GM23338 (cell line): Measurements from ENCODE around the gene ARID3A. TPM values are rescaled to one million over a fixed set of nuclear protein-coding genes. Genes with fewer than 3 reads are reported as not detected.

Experiments used
- ATAC-seq: fragments of 200-7000 bp; cut with Tn5 transposase; 3 replicates; pipeline ENCODE4 v1.9.1; 2020
- DNase-seq: peaks from one replicate; pipeline ENCODE4 v3.0.0-alpha.2; 2015; ENCODE audit warnings: low spot score
- H2AFZ ChIP-seq: fragments of 200-600 bp; sonication (generic); 2 replicates; pipeline ENCODE4 v1.8.0; 2016; ENCODE audit warnings: antibody characterized with exemption, mild to moderate bottlenecking, moderate library complexity
- H3F3A ChIP-seq: fragments of 200-600 bp; sonication (generic); replicated peaks from 2 replicates; pipeline ENCODE4 v1.8.0; 2017; ENCODE audit warnings: antibody characterized with exemption, mixed run types, low read depth
- H3K27ac ChIP-seq: fragments of 200-600 bp; sonication (generic); 2 replicates; pipeline ENCODE4 v1.6.1; 2016; ENCODE audit warnings: low read depth
- H3K27me3 ChIP-seq: fragments of 200-600 bp; sonication (generic); 2 replicates; pipeline ENCODE4 v1.8.0; 2016; ENCODE audit warnings: mild to moderate bottlenecking, mixed run types, moderate library complexity; ENCODE audit not compliant: insufficient read depth
- H3K36me3 ChIP-seq: fragments of 200-600 bp; sonication (generic); 2 replicates; pipeline ENCODE4 v1.8.0; 2016; ENCODE audit warnings: mild to moderate bottlenecking; ENCODE audit not compliant: insufficient read depth
- H3K4me1 ChIP-seq: fragments of 200-600 bp; sonication (generic); 2 replicates; pipeline ENCODE4 v1.8.0; 2016; ENCODE audit warnings: mild to moderate bottlenecking, moderate library complexity; ENCODE audit not compliant: insufficient read depth
- H3K4me2 ChIP-seq: fragments of 200-600 bp; sonication (generic); 2 replicates; pipeline ENCODE4 v1.7.1; 2017; ENCODE audit warnings: mixed run types
- H3K4me3 ChIP-seq: fragments of 200-600 bp; sonication (generic); 2 replicates; pipeline ENCODE4 v1.6.1; 2016; ENCODE audit warnings: mixed run types
- H3K79me2 ChIP-seq: fragments of 200-600 bp; sonication (generic); replicated peaks from 2 replicates; pipeline ENCODE4 v1.8.0; 2017; ENCODE audit warnings: mild to moderate bottlenecking; ENCODE audit not compliant: insufficient read depth
- H3K9me2 ChIP-seq: fragments of 200-600 bp; sonication (generic); 2 replicates; pipeline ENCODE4 v1.8.0; 2017; ENCODE audit not compliant: insufficient read depth
- H4K20me1 ChIP-seq: fragments of 200-600 bp; sonication (generic); replicated peaks from 2 replicates; pipeline ENCODE4 v1.8.0; 2017; ENCODE audit warnings: mild to moderate bottlenecking; ENCODE audit not compliant: insufficient read depth
- H3K27ac Mint-ChIP-seq: 2 replicates; pipeline ENCODE4 v1.8.0; 2020; ENCODE audit warnings: inconsistent platforms, mild to moderate bottlenecking, moderate library complexity, mixed read lengths
- H3K27me3 Mint-ChIP-seq: 3 replicates; pipeline ENCODE4 v1.8.0; 2022; ENCODE audit warnings: low read depth, mild to moderate bottlenecking, moderate library complexity, mixed read lengths, inconsistent platforms; ENCODE audit not compliant: insufficient read depth, poor library complexity
- H3K36me3 Mint-ChIP-seq: 3 replicates; pipeline ENCODE4 v1.8.0; 2021; ENCODE audit warnings: low read depth, mild to moderate bottlenecking, inconsistent platforms, moderate library complexity, mixed read lengths
- H3K4me1 Mint-ChIP-seq: 3 replicates; pipeline ENCODE4 v1.8.0; 2020; ENCODE audit warnings: mild to moderate bottlenecking, inconsistent platforms, mixed read lengths
- H3K4me3 Mint-ChIP-seq: 3 replicates; pipeline ENCODE4 v1.8.0; 2021; ENCODE audit warnings: moderate library complexity, mild to moderate bottlenecking, inconsistent platforms, mixed read lengths
- H3K9me3 Mint-ChIP-seq: 3 replicates; pipeline ENCODE4 v1.8.0; 2020; ENCODE audit warnings: moderate library complexity, mild to moderate bottlenecking, inconsistent platforms, mixed read lengths
- CREB1 ChIP-seq: fragments of 250-450 bp; sonication (Bioruptor Pico); IDR thresholded peaks from 2 replicates; pipeline ENCODE4 v1.5.0; 2020; ENCODE audit warnings: low read depth, mild to moderate bottlenecking, moderate library complexity
- EZH2 ChIP-seq: fragments of 200-600 bp; sonication (generic); IDR thresholded peaks from one replicate; pipeline ENCODE4 v1.8.0; 2017; ENCODE audit warnings: antibody characterized with exemption, mild to moderate bottlenecking, low read depth; ENCODE audit not compliant: unreplicated experiment
- EZH2phosphoT487 ChIP-seq: fragments of 200-600 bp; sonication (generic); IDR thresholded peaks from one replicate; pipeline ENCODE4 v1.8.1; 2018; ENCODE audit warnings: antibody characterized with exemption; ENCODE audit not compliant: unreplicated experiment
- JUNB ChIP-seq: IDR thresholded peaks from one replicate; pipeline ENCODE4 v1.6.1; 2016; ENCODE audit warnings: antibody characterized with exemption; ENCODE audit not compliant: unreplicated experiment
- NANOG ChIP-seq: IDR thresholded peaks from 2 replicates; pipeline ENCODE4 v1.6.1; 2016; ENCODE audit warnings: antibody characterized with exemption, borderline replicate concordance
- POLR2AphosphoS5 ChIP-seq: IDR thresholded peaks from 2 replicates; pipeline ENCODE4 v1.6.1; 2016; ENCODE audit warnings: antibody characterized with exemption, low read depth
- STAT1 ChIP-seq: IDR thresholded peaks from one replicate; pipeline ENCODE4 v1.6.1; 2016; ENCODE audit warnings: antibody characterized with exemption; ENCODE audit not compliant: unreplicated experiment
- ZNF114 ChIP-seq: fragments of 250-450 bp; sonication (Bioruptor Pico); IDR thresholded peaks from 2 replicates; pipeline ENCODE4 v1.5.0; 2020; ENCODE audit warnings: mild to moderate bottlenecking, moderate library complexity
- polyA plus RNA-seq: library from polyadenylated mRNA; unstranded; fragments of >200 nt; fragmentation: Nextera tagmentation; extraction: Ambion mirVana; gene quantifications from 2 replicates; pipeline ENCODE4 v1.2.1, GENCODE V29; 2016
- total RNA-seq: library from RNA; depleted of rRNA; stranded (reverse); fragments of >200 nt; shearing (Covaris generic); gene quantifications from 2 replicates; pipeline ENCODE4 v1.2.3, GENCODE V29; 2014
- TF ChIP-seq, protein P1 (sequence below): IDR thresholded peaks from 2 replicates; pipeline ENCODE4 v1.6.1; 2016; ENCODE audit warnings: antibody characterized with exemption
- TF ChIP-seq, protein P2 (sequence below), 2 experiments: fragments of 200-600 bp in 1 of 2; sonication (generic) in 1 of 2; conservative IDR thresholded peaks; 2 replicates each; pipeline versions ENCODE4 v1.5.1 to v1.6.1; 2016 to 2017; ENCODE audit warnings: antibody characterized with exemption in 2 of 2, low read depth in 2 of 2, mild to moderate bottlenecking in 2 of 2, moderate library complexity in 1 of 2
- TF ChIP-seq, protein P3 (sequence below): fragments of 250-450 bp; sonication (Bioruptor Pico); IDR thresholded peaks from 2 replicates; pipeline ENCODE4 v1.5.0; 2020; ENCODE audit warnings: mild to moderate bottlenecking, moderate library complexity

Gene ARID3A
- total and polyA plus RNA-seq, 2 experiments from 2014 or later: 33.6 to 51.6 TPM

DNA sequence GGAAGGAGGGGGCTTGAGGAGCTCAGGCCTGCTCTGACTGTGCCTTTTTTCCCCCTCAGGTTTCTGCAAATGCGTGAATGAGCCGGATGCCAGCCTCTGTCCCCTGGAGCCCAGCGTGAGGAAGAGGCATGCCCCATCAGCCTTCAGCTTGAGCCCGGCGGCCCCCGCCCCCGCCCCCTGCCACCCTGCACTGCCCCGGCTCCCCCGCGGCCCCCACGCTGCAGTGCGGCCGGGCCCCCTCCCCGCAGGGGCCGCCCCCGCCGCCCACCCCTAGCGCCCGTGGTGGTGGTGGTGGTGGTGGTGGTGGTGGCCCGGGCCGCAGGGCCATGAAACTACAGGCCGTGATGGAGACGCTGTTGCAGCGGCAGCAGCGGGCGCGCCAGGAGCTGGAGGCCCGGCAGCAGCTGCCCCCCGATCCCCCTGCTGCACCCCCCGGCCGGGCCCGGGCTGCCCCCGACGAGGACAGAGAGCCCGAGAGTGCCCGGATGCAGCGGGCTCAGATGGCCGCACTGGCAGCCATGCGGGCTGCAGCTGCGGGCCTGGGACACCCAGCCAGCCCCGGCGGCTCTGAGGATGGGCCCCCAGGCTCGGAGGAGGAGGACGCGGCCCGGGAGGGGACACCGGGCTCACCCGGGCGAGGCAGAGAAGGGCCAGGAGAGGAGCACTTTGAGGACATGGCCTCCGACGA is 3.5 kb downstream of the ARID3A start (continued):
- TF ChIP-seq, protein P1, sequence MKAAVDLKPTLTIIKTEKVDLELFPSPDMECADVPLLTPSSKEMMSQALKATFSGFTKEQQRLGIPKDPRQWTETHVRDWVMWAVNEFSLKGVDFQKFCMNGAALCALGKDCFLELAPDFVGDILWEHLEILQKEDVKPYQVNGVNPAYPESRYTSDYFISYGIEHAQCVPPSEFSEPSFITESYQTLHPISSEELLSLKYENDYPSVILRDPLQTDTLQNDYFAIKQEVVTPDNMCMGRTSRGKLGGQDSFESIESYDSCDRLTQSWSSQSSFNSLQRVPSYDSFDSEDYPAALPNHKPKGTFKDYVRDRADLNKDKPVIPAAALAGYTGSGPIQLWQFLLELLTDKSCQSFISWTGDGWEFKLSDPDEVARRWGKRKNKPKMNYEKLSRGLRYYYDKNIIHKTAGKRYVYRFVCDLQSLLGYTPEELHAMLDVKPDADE: no peak
- TF ChIP-seq, protein P2, sequence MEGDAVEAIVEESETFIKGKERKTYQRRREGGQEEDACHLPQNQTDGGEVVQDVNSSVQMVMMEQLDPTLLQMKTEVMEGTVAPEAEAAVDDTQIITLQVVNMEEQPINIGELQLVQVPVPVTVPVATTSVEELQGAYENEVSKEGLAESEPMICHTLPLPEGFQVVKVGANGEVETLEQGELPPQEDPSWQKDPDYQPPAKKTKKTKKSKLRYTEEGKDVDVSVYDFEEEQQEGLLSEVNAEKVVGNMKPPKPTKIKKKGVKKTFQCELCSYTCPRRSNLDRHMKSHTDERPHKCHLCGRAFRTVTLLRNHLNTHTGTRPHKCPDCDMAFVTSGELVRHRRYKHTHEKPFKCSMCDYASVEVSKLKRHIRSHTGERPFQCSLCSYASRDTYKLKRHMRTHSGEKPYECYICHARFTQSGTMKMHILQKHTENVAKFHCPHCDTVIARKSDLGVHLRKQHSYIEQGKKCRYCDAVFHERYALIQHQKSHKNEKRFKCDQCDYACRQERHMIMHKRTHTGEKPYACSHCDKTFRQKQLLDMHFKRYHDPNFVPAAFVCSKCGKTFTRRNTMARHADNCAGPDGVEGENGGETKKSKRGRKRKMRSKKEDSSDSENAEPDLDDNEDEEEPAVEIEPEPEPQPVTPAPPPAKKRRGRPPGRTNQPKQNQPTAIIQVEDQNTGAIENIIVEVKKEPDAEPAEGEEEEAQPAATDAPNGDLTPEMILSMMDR (conservative IDR thresholded peaks at IDR 0.05; ENCODE audit: low read depth in 2 of 2): no peak
- TF ChIP-seq ZNF114 (CRISPR knock-in tag) (no peak), EZH2phosphoT487 (no peak), NANOG (no peak), EZH2 (no peak)

- peaks cover 6% of the 10 kb centered on the region for H3K27me3 Mint-ChIP-seq
- H3K4me2 ChIP-seq: no peak overlapping the region
- H3K4me3 ChIP-seq: no peak overlapping the region
- no peak overlapping the region for H3K27ac ChIP-seq
- ATAC-seq (no peak), DNase-seq (no peak)
- peaks cover 61% of the 10 kb centered on the region for H3K79me2 ChIP-seq
- no peak overlapping the region for H2AFZ ChIP-seq
- H3K4me3 Mint-ChIP-seq: no peak overlapping the region; the same call in 2 of the 3 replicates
- H3K36me3 Mint-ChIP-seq: peaks cover 21% of the 10 kb centered on the region; the same call in 2 of the 3 replicates
- H3F3A ChIP-seq: peaks cover 10% of the 10 kb centered on the region; the same call in 1 of the 2 replicates
- no peaks in the 10 kb centered on the region for H3K27me3 ChIP-seq
- H3K4me1 Mint-ChIP-seq: peaks cover 13% of the 10 kb centered on the region; the same call in 1 of the 3 replicates
- H3K9me2 ChIP-seq: no peaks in the 10 kb centered on the region
- H3K9me3 Mint-ChIP-seq: no peaks in the 10 kb centered on the region; the same call in 2 of the 3 replicates
- peaks cover 8% of the 10 kb centered on the region for H4K20me1 ChIP-seq
- H3K27ac Mint-ChIP-seq: no peak overlapping the region
- H3K4me1 ChIP-seq: peaks cover 20% of the 10 kb centered on the region
- H3K36me3 ChIP-seq: no peaks in the 10 kb centered on the region; the same call in 1 of the 2 replicates
- TF ChIP-seq NANOG (no peak), STAT1 (no peak), JUNB (no peak), POLR2AphosphoS5 (no peak), CREB1 (CRISPR knock-in tag) (no peak), EZH2phosphoT487 (no peak), ZNF114 (CRISPR knock-in tag) (no peak), EZH2 (no peak)
- TF ChIP-seq, protein P2 (conservative IDR thresholded peaks at IDR 0.05; ENCODE audit: low read depth in 2 of 2): no peak
- TF ChIP-seq, protein P3, sequence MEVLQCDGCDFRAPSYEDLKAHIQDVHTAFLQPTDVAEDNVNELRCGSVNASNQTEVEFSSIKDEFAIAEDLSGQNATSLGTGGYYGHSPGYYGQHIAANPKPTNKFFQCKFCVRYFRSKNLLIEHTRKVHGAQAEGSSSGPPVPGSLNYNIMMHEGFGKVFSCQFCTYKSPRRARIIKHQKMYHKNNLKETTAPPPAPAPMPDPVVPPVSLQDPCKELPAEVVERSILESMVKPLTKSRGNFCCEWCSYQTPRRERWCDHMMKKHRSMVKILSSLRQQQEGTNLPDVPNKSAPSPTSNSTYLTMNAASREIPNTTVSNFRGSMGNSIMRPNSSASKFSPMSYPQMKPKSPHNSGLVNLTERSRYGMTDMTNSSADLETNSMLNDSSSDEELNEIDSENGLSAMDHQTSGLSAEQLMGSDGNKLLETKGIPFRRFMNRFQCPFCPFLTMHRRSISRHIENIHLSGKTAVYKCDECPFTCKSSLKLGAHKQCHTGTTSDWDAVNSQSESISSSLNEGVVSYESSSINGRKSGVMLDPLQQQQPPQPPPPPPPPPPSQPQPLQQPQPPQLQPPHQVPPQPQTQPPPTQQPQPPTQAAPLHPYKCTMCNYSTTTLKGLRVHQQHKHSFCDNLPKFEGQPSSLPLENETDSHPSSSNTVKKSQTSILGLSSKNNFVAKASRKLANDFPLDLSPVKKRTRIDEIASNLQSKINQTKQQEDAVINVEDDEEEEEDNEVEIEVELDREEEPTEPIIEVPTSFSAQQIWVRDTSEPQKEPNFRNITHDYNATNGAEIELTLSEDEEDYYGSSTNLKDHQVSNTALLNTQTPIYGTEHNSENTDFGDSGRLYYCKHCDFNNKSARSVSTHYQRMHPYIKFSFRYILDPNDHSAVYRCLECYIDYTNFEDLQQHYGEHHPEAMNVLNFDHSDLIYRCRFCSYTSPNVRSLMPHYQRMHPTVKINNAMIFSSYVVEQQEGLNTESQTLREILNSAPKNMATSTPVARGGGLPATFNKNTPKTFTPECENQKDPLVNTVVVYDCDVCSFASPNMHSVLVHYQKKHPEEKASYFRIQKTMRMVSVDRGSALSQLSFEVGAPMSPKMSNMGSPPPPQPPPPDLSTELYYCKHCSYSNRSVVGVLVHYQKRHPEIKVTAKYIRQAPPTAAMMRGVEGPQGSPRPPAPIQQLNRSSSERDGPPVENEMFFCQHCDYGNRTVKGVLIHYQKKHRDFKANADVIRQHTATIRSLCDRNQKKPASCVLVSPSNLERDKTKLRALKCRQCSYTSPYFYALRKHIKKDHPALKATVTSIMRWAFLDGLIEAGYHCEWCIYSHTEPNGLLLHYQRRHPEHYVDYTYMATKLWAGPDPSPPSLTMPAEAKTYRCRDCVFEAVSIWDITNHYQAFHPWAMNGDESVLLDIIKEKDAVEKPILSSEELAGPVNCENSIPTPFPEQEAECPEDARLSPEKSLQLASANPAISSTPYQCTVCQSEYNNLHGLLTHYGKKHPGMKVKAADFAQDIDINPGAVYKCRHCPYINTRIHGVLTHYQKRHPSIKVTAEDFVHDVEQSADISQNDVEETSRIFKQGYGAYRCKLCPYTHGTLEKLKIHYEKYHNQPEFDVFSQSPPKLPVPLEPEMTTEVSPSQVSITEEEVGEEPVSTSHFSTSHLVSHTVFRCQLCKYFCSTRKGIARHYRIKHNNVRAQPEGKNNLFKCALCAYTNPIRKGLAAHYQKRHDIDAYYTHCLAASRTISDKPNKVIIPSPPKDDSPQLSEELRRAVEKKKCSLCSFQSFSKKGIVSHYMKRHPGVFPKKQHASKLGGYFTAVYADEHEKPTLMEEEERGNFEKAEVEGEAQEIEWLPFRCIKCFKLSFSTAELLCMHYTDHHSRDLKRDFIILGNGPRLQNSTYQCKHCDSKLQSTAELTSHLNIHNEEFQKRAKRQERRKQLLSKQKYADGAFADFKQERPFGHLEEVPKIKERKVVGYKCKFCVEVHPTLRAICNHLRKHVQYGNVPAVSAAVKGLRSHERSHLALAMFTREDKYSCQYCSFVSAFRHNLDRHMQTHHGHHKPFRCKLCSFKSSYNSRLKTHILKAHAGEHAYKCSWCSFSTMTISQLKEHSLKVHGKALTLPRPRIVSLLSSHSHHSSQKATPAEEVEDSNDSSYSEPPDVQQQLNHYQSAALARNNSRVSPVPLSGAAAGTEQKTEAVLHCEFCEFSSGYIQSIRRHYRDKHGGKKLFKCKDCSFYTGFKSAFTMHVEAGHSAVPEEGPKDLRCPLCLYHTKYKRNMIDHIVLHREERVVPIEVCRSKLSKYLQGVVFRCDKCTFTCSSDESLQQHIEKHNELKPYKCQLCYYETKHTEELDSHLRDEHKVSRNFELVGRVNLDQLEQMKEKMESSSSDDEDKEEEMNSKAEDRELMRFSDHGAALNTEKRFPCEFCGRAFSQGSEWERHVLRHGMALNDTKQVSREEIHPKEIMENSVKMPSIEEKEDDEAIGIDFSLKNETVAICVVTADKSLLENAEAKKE (CRISPR knock-in tag): no peak
- TF ChIP-seq, protein P1: no peak
Observed at GRCh38 chr19:929891-930258, 4.0 kb downstream of the ARID3A start.
